ENCODE measurements around the gene ATP8A1.

- TF ChIP-seq POLR2A (IDR thresholded peaks at IDR 0.05; ENCODE audit: low read depth, low read length): no peak
- TF ChIP-seq RAD21 (IDR thresholded peaks at IDR 0.05; ENCODE audit: low read length): no peak
- TF ChIP-seq MXI1 (IDR thresholded peaks at IDR 0.05; ENCODE audit: borderline replicate concordance, low read depth, low read length): no peak
- TF ChIP-seq, protein P1, sequence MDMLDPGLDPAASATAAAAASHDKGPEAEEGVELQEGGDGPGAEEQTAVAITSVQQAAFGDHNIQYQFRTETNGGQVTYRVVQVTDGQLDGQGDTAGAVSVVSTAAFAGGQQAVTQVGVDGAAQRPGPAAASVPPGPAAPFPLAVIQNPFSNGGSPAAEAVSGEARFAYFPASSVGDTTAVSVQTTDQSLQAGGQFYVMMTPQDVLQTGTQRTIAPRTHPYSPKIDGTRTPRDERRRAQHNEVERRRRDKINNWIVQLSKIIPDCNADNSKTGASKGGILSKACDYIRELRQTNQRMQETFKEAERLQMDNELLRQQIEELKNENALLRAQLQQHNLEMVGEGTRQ (IDR thresholded peaks at IDR 0.05; ENCODE audit: low read depth, low read length): no peak
- TF ChIP-seq CTCF (conservative IDR thresholded peaks at IDR 0.05; ENCODE audit: low read depth, low read length): no peak
- no peak for TF ChIP-seq BHLHE40 (IDR thresholded peaks at IDR 0.05; ENCODE audit: low read depth, low read length)
- TF ChIP-seq MAZ (IDR thresholded peaks at IDR 0.05; ENCODE audit: borderline replicate concordance, low read depth, low read length): no peak
- no peak for TF ChIP-seq CEBPB (IDR thresholded peaks at IDR 0.05; ENCODE audit: low read depth, low read length)
Measured at GRCh38 chr4:42395595-42395994, 261.3 kb downstream of the ATP8A1 start.

All from IMR-90 (cell line).